NCI-H774 (cell line): ENCODE results near the gene NTHL1.

ENCODE experiments used
- DNase-seq: peaks from one replicate; lab custom pipeline; 2025; lab: John Stamatoyannopoulos, UW

Gene NTHL1

DNA sequence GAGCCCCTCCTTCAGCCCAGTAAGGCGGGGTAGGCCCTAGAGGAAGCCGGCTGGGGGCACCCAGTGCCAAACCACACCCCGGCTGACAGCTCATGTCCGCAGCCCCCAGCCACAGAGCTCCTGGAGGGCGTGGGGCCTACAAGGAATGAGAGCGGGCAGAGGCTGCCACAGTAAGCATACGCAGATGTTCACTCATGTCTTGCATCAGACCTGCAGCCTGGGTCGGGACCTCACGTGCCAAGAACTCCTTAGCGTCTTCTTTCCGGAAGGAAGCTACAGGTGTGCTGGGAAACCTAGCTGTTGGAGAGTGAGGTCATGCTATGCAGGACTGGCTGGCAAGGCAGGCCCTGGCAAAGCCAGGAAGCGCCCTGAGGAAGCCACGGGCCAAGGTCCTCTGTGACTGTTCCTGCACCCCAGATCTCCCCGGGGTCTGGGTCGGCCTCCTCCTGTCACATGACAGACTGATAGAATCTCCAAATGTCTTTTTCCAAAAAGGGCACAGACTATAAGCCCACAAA lies 39.6 kb downstream of the NTHL1 start:
- DNase-seq: no peak

GRCh38 chr16:2007081-2007836 lies 40.4 kb downstream of the NTHL1 start:
- DNase-seq: no peak

GRCh38 chr16:2006317-2006716 lies 41.3 kb downstream of the NTHL1 start:
- DNase-seq: no peak

DNA sequence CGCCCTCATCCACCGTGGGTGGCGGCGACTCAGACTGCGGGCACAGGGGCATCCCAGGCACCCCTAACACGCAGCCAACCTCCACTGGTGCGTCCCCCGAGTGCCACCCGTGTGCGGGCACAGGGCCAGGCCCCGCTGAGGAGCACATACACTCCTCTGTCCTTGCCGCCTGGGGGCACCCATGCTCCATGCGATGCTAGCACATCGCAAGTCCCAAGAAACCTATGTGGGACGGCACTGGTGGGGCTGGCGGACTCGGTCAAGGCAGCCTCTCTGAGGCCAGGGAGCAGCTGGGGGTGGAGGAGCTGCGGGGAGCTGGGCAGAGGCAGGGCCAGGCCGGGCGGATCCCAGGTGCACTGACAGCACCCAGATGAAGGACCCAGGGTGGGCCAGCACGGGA lies 42.0 kb downstream of the NTHL1 start:
- no peak for DNase-seq

DNA sequence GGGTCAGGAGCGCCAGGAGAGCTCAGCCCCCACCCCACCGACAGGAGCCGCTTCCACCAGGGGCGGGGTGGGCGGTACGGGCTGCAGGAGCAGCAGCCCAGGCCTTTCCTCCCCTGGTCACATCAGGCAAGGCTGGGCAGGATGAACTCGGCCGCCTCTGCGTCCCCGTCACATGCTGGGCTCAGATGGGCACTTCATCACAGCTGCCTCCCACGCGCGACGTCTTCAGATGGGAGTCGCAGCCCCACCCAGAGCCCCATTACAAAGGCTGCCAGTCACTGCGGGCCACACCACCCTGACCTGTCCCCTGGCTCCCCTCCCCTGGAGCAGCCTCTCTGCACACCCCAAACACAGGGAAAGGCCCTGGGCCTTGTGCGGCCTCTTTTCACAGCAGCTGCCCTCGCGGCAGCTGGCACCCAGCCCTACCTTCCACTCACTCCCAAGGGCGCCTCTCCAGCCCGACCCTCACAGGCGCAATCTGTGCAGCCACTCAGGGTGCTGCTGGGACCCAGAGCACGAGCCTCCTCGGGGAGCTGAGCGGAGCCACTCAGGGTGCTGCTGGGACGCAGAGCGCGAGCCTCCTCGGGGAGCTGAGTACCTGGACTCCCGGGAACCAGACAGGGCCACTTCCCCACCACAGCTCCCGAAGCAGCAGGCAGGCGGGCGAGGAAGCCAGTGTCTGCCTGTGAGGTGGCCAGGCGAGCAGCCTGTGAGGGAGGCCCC lies 42.7 kb downstream of the NTHL1 start:
- no peak for DNase-seq

DNA sequence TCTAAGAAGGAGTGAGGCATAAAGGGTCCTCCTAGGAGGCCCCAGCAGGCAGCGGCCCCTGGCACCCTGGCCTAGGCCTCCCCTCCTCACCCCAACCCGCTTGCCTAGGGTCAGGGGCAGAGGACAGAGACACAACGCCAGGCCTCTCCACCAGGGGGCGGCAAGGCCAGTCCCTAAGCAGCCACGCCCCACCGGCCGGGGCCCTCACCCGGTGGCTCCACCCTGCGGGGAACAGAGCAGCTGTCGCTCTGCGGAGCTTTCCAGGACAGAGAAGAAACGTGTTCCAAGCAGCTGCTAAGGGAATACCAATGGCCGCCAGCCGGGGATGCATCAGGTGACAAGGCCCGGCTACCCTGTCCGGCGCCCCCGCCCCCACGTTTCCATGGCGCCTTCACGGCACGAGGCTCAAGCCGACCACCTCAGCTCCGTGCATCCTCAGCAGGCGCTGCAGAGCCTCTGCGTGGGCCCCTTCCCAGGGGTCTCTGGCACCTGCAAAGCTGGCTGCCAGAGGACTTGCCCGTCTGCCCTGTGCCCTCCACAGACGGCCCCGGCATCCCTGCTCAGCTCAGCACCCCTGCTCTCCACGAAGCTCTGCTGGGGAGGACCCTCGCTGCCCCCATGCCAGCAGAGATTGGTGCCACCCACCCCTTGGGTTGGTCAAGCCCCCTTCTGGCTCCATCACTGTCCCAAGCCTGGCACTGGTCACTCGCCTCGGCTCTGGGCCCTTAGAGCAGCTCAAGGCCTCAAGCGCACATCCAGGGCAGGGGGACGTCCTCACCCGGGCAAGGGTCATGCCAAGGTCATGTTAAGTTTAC lies 43.6 kb downstream of the NTHL1 start:
- DNase-seq: peak; percentile 78

GRCh38 chr16:2003231-2003826 lies 44.3 kb downstream of the NTHL1 start:
- DNase-seq: no peak

DNA sequence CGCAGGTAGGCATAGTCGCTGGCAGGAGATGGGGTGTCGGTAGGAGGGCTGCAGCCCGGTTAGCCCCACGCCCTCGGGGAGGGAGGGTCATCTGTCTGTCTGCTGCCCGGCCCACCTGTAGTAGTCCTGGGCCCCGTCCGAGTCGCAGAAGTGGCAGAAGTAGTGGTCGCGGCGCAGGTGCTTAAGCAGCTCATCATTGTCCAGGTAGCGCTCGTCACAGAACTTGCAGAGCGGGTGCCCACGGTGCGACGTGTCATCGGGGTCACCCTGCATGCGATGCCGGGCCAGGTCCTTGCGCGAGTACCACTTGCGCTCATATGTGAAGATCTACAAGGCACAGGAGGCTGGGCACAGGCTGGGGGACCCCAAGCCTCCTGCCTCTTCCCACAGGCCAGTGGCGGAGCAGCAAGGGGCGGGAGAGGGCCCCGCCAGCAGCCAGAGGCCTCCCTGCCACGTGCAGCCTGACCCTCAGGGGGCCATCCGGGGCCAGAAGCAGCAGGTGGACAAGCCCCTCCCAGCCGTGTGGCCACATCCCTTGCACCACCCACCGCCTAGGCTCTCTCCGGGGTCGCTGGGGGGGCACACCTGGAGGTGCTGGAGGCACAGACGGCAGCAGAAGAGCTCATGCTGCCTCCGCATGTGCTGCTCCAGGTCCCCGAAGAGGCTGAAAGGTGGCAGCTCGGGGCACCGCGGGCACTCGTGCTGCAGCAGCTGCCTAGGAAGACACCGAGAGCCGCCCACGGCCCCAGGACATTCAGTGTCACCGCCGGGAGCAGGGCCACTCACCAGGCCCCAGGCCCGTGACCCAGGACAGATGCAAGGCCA lies 45.0 kb downstream of the NTHL1 start:
- DNase-seq: no peak

GRCh38 chr16:2001456-2002355 lies 45.9 kb downstream of the NTHL1 start:
- no peak for DNase-seq

- DNase-seq: no peak
These were observed 46.6 kb downstream of the NTHL1 start for GRCh38 chr16:2001035-2001434.

GRCh38 chr16:1999866-2000514 lies 47.6 kb downstream of the NTHL1 start:
- no peak for DNase-seq

- DNase-seq: no peak
These were observed 48.5 kb downstream of the NTHL1 start for GRCh38 chr16:1998852-1999801.

DNA sequence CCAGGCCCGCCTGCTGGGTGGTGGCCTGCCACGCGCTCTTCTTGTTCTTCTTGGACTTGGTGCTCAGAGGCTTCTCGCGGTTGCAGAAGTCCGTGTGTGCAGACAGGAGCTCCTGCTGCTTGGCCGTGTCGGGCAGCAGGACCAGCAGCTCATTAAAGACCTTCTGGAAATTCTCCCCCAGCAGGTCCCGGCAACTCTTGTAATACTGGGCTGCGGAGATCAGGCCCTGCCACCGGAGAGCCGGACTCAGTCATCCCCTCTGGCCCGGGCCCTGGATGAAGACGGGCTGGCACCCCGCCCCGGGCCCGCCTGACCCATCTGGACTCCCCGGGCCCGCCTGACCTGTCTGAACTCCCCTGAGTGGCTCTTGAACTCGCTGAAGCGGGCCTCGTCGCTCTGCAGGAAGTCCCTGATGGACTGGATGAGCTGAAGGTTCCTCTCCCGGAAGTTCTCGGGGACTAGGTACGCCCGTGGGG lies 49.2 kb downstream of the NTHL1 start:
- no peak for DNase-seq

GRCh38 chr16:1997494-1998359 lies 49.9 kb downstream of the NTHL1 start:
- no peak for DNase-seq

- DNase-seq: no peak
These were observed 53.9 kb downstream of the NTHL1 start for GRCh38 chr16:1993731-1994131.

DNA sequence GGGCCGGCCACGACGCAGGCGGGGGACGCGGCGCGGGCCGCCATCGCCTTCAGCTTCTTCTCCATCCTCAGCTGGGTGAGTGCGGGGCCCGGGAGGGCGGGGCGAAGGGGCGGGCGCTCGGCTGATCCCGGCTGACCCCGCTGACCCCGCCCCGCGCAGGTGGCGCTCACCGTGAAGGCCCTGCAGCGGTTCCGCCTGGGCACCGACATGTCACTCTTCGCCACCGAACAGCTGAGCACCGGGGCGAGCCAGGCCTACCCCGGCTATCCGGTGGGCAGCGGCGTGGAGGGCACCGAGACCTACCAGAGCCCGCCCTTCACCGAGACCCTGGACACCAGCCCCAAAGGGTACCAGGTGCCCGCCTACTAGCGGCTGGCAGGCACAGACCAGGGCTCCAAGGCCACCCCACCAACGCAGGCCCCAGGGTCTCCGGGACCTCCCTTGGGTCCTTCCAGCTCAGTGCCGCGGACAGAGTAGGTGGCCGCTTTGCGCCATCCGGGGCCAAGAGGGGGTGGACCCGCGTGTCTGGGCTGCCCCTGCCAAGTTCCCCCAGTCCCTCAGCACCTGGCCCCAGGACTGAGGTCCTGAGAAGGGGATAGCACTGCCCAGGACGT lies 54.8 kb downstream of the NTHL1 start:
- DNase-seq: no peak
